ENCODE measurements around the gene GLRX5. TPM values are rescaled to one million over a fixed set of nuclear protein-coding genes. Genes with fewer than 3 reads are reported as not detected.

GLRX5 gene
- total and polyA plus RNA-seq, 7 donors: 46.9 to 98.7 (median 65.5) TPM

- Histone ChIP-seq H3K4me1 (peaks cover 31% of the 10 kb centered on the region), H3K4me3 (no peak overlapping the region), H3K9me3 (no peaks in the 10 kb centered on the region), H3K27me3 (ENCODE audit: insufficient read depth in 3 of 3, low read length in 2 of 3) (no peaks in the 10 kb centered on the region), H3K27ac (no peak overlapping the region), H3K36me3 (ENCODE audit: insufficient read depth in 1 of 2, low read depth in 1 of 2) (peaks cover 0 to 5% of the 10 kb centered on the region in 2 donors)
- intact Hi-C loops (cut with DNase I): loop anchor here (1.0 to 2.0 kb wide), 2 partner anchors 84 kb away; no protein-coding TSS in a partner anchor
- DNase-seq: no peak
- TF ChIP-seq, protein P1, sequence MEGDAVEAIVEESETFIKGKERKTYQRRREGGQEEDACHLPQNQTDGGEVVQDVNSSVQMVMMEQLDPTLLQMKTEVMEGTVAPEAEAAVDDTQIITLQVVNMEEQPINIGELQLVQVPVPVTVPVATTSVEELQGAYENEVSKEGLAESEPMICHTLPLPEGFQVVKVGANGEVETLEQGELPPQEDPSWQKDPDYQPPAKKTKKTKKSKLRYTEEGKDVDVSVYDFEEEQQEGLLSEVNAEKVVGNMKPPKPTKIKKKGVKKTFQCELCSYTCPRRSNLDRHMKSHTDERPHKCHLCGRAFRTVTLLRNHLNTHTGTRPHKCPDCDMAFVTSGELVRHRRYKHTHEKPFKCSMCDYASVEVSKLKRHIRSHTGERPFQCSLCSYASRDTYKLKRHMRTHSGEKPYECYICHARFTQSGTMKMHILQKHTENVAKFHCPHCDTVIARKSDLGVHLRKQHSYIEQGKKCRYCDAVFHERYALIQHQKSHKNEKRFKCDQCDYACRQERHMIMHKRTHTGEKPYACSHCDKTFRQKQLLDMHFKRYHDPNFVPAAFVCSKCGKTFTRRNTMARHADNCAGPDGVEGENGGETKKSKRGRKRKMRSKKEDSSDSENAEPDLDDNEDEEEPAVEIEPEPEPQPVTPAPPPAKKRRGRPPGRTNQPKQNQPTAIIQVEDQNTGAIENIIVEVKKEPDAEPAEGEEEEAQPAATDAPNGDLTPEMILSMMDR (IDR thresholded peaks at IDR 0.05): no peak
- 56 to 72% (median 65%) methylated on average over 9 of the region's 9 CpGs for WGBS, 3 donors
- ATAC-seq: no peak
Measured at GRCh38 chr14:95526483-95527386, 8.1 kb upstream of the GLRX5 start.

GRCh38 chr14:95527387-95528002, 7.4 kb upstream of the GLRX5 start:
- intact Hi-C loops (cut with DNase I): loop anchor here (1.0 to 2.0 kb wide), 2 partner anchors 85 kb away; no protein-coding TSS in a partner anchor
- H3K27me3 ChIP-seq (ENCODE audit: insufficient read depth in 3 of 3, low read length in 2 of 3): no peaks in the 10 kb centered on the region
- WGBS, 3 donors: 57 to 66% (median 58%) methylated on average over 4 of the region's 4 CpGs
- H3K36me3 ChIP-seq (ENCODE audit: insufficient read depth in 1 of 2, low read depth in 1 of 2): peaks cover 0 to 7% of the 10 kb centered on the region in 2 donors
- TF ChIP-seq, protein P1 (IDR thresholded peaks at IDR 0.05): peak; percentile 75
- ATAC-seq (peak; percentile 53 to 70 (median 57)), DNase-seq (no peak)
- H3K9me3 ChIP-seq: no peaks in the 10 kb centered on the region
- H3K4me1 ChIP-seq: peaks cover 39% of the 10 kb centered on the region
- H3K27ac ChIP-seq: no peak overlapping the region
- no peak overlapping the region for H3K4me3 ChIP-seq

DNA sequence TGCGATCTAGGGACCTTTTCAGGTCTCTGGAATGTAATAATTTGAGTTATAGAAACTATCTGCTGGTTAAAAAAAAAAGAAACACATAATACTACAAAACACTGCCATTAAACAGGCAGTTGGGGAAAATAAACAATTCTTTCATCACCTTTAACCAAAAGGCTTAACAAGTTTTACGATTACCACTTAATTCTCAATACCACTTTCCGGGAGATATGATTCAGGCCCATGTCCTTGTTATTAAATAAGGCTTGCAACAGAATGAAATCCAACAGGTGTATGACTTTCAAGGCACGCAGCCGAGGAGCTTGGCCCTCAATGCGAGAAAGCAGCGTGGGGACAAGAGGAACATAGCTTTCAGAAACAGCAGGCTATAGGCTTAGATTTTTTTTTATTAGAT, 5.6 kb upstream of the GLRX5 start:
- 46 to 71% (median 59%) methylated on average over 7 of the region's 7 CpGs for WGBS, 3 donors
- peak overlapping the region; percentile 7 for H3K27ac ChIP-seq
- intact Hi-C loops (cut with DNase I): no loop called here

GRCh38 chr14:95530473-95531276, 4.2 kb upstream of the GLRX5 start:
- ATAC-seq (no peak), DNase-seq (no peak)
- H3K9me3 ChIP-seq: no peaks in the 10 kb centered on the region
- no peak overlapping the region for H3K27ac ChIP-seq
- TF ChIP-seq, protein P1 (IDR thresholded peaks at IDR 0.05): no peak
- H3K4me3 ChIP-seq: no peak overlapping the region
- H3K4me1 ChIP-seq: peaks cover 46% of the 10 kb centered on the region
- intact Hi-C loops (cut with DNase I): loop anchor here in 1 of 2 donors (10.0 kb wide), 1 partner anchor 376 kb away; the partner anchor contains the start of gene DICER1
- peaks cover 0 to 5% of the 10 kb centered on the region in 2 donors for H3K36me3 ChIP-seq (ENCODE audit: insufficient read depth in 1 of 2, low read depth in 1 of 2)
- 62 to 71% (median 65%) methylated on average over 13 of the region's 13 CpGs for WGBS, 3 donors
- no peaks in the 10 kb centered on the region for H3K27me3 ChIP-seq (ENCODE audit: insufficient read depth in 3 of 3, low read length in 2 of 3)

More for the DNA sequence above, 5.6 kb upstream of the GLRX5 start:
- H3K4me1 ChIP-seq: peaks cover 46% of the 10 kb centered on the region
- ATAC-seq: peak; percentile 53 to 71 (median 66)
- H3K27me3 ChIP-seq (ENCODE audit: insufficient read depth in 3 of 3, low read length in 2 of 3): no peaks in the 10 kb centered on the region
- TF ChIP-seq, protein P1 (IDR thresholded peaks at IDR 0.05): no peak
- H3K9me3 ChIP-seq: no peaks in the 10 kb centered on the region
- H3K36me3 ChIP-seq (ENCODE audit: insufficient read depth in 1 of 2, low read depth in 1 of 2): peaks cover 0 to 5% of the 10 kb centered on the region in 2 donors
- H3K4me3 ChIP-seq: no peak overlapping the region
- no peak for DNase-seq
